Left forelimb (tissue), 1 donor: ENCODE results near the gene C1R.

Source experiments
- DNase-seq: peaks from one replicate; pipeline ENCODE4 v3.0.0-alpha.2; 2018; ENCODE audit warnings: low spot score

Gene C1R

DNA sequence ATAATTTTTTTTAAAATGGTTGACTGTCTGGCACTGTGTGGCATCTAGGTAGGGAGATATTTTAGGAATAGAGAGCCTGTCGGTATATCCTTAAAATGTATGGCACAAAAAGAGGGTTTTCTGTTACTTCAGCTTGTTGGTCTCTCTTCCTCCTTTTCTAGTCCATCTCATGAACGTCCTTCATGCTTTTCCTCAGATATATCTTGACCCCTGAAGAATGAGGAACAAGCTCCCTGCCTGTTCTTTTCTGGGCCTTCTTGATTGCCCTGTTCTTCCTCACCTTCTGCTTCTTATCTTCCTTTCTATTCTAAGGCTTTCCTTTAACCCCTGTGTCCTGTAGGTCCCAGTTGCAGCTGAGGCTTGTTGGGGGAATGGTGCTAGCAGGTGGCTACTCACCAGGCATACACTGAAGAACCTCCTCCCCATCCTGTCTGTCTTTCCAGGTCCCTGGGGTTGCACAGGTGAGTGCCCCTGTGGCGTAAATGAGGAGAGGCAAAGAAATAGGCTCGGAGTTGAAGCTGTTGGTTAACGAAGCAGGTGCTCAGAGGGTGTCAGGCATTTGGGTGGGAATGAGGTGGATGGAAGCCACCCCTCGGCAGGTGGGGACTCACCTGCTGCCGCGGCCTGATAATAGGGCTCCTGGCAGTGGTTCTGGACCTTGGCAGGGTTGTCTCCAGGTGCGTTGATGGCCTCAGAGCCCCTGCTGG is 7.2 kb upstream of the C1R start:
- no peak for DNase-seq

GRCh38 chr12:7096979-7097378 is 4.7 kb upstream of the C1R start:
- no peak for DNase-seq

DNA sequence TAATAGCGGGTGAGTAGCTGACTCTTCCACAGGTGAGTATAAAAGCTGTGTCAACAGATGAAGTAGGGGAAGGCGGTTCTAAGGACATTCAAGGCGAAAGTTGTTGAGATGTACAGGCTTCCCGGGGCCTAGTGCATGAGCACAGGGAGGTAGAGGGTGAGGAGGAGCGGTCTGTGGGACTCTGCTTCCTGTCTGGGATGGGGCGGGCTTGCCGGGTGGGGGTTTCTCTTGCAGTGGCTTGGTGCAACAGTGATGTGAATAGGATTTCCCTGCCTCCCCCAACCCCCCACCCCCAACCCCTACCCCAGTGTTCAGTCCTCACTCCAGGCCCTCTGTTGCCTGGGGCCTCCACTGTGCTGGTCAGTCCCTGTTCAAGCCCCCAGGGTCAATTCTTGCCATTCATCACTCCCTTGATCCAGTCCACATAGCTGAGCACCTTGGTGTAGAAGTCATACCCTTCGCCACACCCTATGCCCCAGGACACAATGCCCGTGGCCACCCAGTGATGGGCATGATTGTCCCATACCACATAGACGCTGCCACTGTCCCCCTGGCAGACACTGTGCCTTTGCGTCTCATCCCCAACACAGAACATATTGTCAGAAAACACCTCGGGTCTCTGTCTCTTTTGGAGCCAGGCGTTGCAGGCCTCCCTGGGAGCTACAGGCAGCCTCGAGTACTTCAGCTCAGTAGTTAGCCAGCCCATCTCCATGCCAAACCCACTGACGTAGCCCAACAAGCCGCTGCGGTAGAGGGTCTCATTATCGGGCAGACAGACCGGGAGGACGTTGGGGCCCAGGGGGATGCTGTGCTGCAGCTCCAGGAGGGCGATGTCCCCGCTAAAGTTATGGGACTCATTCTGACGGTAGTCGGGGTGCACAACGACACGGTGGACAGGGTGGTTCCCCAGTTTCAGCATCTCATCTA is 4.0 kb upstream of the C1R start:
- no peak for DNase-seq

GRCh38 chr12:7093892-7094291 is 1.6 kb upstream of the C1R start:
- no peak for DNase-seq

- no peak for DNase-seq
Observed at GRCh38 chr12:7093486-7093885, 1.2 kb upstream of the C1R start.

DNA sequence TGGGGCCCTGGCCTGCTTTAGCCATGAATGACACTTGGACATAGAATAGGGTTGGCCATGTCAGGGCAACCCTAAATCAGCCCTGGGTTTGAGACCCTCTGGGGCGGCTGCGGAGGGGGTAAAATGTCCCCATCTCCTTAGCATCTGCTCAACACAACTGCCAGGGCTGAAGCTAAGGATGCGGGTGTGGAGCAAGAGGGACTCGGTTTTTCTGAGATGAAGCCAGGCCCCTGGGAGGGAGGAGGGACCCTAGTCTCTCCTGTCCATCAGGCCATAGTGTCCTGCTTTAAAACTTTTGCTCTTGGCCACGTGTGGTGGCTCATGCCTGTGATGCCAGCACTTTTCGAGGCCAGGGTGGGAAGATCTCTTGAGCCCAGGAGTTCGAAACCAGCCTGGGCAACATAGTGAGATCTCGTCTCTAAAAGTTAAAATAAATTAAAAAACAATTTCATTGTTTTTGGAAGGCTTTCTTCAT is 778 bp upstream of the C1R start:
- no peak for DNase-seq

DNA sequence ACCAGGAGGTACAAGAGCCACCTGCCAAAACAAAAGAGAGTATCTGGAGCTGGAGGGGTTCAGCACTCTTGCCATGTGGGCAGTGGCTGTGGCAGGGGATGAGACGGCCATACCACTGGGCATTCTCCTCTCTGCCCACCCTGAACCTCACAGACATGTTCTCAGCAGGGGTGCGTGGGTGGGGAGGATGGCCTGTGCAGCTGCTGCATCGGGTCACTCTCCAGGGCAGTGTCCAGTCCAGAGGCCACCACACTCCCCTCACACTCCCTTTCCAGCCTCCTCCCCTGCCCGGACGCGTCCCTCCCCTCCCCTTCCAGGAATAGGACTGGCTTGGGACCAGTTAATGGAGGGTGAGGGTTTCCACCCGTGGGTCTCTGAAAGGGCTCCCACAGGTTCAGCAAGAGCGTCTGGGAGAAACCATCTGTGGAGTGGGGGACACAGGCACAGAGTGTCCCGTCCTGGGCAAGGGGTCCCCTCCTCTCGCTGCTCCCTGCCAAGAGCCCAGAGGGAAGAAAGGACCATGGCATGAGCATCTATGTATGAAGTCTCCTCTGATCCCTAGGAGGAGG is 501 bp downstream of the C1R start:
- DNase-seq = no peak

GRCh38 chr12:7091171-7091570 is 1.1 kb downstream of the C1R start:
- DNase-seq = no peak

DNA sequence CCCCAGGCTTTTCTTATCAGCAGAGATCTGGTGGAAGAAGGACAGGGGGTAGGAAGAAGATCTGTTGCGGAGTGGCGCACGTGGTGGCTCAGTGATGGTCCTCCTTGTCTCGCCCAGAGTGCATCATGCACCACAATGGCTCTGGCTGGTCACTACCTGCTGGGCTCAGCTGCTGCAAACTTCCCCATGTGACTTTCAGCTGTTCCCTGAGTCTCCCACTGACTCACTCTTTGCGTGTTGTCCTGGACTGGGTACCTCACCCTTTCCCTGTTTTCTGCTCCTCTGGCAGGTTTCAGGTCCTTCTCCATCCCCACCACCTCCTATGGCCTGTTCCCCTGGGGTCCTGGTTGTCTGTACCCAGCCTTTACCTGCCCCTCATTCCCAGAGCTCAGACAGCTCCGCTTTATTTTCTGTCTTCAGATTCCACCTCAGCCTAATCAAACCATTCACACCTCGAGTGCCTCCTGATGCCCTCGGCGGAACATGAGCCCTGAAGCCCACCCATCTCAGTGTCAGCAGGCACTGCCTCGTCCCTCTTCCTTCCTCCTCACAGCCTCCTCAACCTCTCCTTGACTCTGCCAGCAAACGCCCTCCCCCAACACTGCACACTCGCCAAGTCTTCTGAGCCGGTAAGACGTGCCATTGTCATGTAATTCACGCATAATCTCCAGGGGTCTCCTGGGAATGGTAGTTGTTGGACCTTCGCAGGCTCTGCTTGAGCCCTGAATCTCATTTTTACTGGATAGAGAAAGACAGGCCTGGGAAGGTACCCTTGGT is 1.8 kb downstream of the C1R start:
- peak; percentile 53 for DNase-seq

GRCh38 chr12:7089196-7089871 is 2.9 kb downstream of the C1R start:
- peak; percentile 34 for DNase-seq

GRCh38 chr12:7083125-7083524 is 9.1 kb downstream of the C1R start:
- no peak for DNase-seq

DNA sequence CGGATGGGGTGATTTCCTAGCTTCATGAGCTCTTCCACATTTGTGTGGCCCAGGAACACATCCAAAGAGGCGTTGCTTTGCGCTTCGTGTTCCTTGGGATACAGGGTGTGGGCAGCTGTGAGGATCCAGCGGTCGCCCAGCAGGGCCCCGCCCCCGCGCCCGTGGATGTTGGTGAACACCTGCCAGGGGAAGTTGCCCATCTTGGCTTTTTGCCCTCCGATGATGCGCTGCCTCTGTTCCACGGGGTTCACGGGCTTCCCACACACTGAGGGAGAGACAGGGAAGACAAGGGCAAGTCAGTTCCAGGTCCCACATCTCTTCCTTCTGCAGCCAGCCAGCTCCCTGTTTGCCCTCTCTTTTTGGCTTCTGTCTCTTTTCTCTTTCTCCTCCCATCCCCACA is 11.2 kb downstream of the C1R start:
- no peak for DNase-seq

DNA sequence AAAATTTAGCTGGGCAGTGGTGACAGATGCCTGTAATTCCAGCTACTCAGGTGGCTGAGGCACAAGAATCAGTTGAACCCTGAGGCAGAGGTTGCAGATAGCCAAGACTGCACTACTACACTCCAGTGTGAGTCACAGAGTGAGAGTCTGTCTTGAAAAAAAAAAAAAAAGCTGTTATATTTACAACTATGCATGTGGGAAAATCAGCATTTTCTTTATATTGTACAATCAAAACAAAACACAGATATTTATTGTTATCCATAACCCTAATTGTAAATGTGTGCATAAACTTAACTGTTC is 12.5 kb downstream of the C1R start:
- no peak for DNase-seq

DNA sequence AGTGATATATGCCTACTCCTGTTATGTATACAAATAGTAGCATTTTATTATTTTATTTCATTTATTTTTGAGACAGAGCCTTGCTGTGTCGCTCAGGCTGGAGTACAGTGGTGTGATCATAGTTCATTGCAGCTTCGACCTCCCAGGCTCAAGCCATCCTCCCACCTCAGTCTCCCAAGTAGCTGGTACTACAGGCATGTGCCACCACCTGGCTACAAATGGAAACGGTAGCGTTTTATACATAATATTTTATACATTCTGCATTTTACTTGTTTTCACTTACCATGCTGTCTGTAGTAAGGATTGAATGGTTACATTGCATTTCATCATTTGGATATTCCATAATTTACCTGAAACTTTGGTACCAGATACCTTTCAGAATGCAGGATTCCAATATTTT is 14.1 kb downstream of the C1R start:
- no peak for DNase-seq

GRCh38 chr12:7076493-7076892 is 15.8 kb downstream of the C1R start:
- DNase-seq = no peak

DNA sequence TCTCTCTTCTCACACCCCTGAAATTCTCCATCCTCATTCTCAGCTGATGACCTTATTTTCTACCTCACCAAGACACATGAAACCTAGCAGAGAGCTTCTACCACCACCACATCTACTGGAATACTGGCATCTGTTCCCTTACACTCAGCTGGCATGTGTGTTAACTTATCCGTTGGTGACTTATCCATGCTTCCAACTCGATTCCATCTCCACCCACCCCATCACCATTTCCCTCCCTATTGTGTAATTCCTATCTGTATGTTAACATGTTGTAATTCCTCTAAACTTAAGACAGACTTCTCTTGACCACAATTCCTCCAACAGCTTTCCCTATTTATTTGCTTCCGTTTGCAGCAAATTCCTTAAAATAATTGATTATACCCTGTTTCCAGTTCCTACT is 16.3 kb downstream of the C1R start:
- no peak for DNase-seq

DNA sequence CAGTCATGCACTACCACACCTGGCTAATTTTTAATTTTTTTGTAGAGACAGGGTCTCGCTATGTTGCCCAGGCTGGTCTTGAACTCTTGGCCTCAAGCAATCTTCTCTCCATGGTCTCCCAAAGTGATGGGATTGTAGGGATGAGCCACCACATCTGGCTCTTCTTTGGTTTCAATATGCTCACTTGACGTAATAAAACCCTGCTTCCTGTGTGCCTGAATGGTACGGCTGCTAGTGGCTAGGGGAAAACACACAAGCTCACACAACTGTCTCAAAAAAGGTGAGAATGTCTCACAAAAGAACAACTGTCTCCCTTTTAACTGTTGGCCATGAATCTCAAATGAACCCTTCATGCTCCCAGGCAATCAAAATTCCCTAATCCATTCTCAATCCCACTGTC is 16.7 kb downstream of the C1R start:
- DNase-seq = no peak

DNA sequence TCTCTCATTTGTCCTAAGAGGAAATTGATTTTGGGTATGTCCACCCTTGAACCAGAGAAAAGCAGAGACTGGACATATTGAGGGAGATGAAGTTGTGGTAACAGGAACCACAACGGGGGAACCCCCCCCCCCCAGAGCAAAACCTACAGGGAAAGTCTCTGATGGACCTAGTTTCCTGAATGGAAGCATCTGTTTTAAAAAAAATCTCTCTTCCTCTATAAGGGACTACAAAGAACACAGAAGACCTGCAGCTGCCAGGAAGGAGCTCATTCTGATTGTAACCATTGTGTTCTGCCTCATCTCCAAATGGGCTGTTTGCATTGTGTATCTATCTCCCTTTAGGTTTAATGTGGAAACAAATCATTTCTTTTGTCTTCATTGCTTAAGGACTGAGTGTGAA is 18.3 kb downstream of the C1R start:
- no peak for DNase-seq

DNA sequence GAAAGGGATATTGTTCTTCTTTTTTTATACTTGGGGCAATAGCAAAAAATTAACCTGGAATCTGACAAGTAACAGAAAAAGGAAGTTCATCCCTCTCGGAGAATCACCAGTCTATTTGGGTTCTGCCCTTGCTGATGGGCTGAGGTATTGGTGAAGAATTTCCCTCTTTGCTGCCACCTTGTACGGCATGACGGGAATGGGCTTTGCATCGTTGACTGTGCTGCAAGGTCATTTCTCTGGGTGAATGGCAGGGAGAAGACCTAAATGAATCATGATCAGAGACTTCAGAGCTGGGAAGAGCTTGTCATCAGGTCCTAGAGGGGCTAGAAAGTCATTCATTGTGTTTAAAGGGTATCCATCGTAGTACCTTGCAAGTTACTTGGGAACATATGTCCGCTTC is 19.7 kb downstream of the C1R start:
- no peak for DNase-seq

GRCh38 chr12:7072035-7072434 is 20.2 kb downstream of the C1R start:
- DNase-seq = no peak

- no peak for DNase-seq
Observed at GRCh38 chr12:7069386-7069785, 22.9 kb downstream of the C1R start.

DNA sequence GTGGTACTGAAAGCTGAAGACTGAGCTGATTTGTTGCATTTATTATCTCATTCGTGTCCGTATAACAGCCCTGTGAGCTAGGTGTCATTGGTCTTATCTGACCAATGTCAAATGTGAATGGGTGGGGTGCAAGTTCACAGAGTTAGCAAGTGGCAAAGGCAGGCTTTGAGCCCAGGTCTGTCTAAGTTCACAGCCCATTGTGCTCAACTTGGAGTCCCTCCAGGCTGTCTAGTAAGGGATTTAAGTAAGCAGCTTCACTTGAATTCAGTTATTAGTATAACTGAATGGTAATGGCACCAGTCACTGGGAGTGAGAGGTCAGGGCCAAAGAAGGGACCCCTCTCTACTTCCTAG is 23.3 kb downstream of the C1R start:
- DNase-seq = no peak
